Measurements from ENCODE around the gene ZNF385B. TPM values are rescaled to one million over a fixed set of nuclear protein-coding genes. Genes with fewer than 3 reads are reported as not detected.
"Not testable (repeated sequence)": the region's sequence is repeated elsewhere in the genome, so short reads cannot be mapped to it uniquely, and the experiment has no call there.

Gene ZNF385B
- total RNA-seq, 1 donor from 2014 or later, result 0.51 TPM

DNA sequence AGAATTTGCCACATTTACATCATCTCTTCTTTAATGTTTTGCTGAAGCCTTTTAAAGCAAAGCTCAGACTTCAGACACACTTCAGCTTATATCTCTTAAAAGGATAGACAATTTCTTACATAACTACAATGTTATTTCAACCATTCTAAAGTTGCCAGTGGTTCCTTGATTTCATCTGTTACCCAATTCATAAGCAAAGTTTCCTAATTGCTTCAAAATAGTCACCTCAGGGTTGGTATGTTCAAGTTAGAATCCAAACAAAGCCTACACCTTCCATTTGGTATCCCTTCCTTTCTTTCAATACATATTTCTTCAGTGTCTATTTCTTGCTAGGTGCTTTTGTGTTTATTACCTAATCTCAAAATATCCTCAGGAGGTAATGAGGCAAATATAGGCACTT is 60.6 kb downstream of the ZNF385B start:
- no peak for DNase-seq

- peak; percentile 22 for DNase-seq
Measured at GRCh38 chr2:179796213-179797007, 65.0 kb downstream of the ZNF385B start.

- DNase-seq, result no peak
Measured at GRCh38 chr2:179793902-179794301, 67.5 kb downstream of the ZNF385B start.

DNA sequence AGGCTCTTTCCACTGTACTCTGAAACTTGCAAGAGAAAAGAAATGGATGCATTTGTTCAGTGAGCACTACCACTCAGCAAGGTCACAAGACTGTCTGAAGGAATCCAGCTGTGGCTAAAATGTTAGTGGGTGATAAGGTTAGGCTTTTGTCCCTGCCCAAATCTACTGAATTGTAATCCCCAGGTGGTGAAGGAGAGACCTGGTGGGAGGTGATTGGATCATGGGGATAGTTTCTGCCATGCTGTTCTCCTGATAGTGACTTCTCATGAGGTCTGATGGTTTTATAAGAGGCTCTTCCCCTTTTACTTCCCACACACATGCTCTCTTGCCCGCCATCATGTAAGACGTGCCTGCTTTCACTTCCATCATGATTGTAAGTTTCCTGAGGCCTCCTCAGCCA is 68.2 kb downstream of the ZNF385B start:
- no peak for DNase-seq

- DNase-seq, result peak; percentile 21
Measured at GRCh38 chr2:179790235-179791217, 70.9 kb downstream of the ZNF385B start.

- no peak for DNase-seq
Measured at GRCh38 chr2:179788104-179788503, 73.3 kb downstream of the ZNF385B start.

- no peak for DNase-seq
Measured at GRCh38 chr2:179787601-179788000, 73.8 kb downstream of the ZNF385B start.

GRCh38 chr2:179785902-179786301 is 75.5 kb downstream of the ZNF385B start:
- DNase-seq, result no peak

- not testable (repeated sequence) for DNase-seq
Measured at GRCh38 chr2:179782346-179782745, 79.1 kb downstream of the ZNF385B start.

- DNase-seq, result no peak
Measured at GRCh38 chr2:179773986-179774385, 87.4 kb downstream of the ZNF385B start.

- no peak for DNase-seq
Measured at GRCh38 chr2:179772346-179772745, 89.1 kb downstream of the ZNF385B start.

GRCh38 chr2:179771791-179772190 is 89.6 kb downstream of the ZNF385B start:
- DNase-seq, result no peak

- DNase-seq, result no peak
Measured at GRCh38 chr2:179770029-179770428, 91.4 kb downstream of the ZNF385B start.

GRCh38 chr2:179769323-179769722 is 92.1 kb downstream of the ZNF385B start:
- DNase-seq, result no peak

DNA sequence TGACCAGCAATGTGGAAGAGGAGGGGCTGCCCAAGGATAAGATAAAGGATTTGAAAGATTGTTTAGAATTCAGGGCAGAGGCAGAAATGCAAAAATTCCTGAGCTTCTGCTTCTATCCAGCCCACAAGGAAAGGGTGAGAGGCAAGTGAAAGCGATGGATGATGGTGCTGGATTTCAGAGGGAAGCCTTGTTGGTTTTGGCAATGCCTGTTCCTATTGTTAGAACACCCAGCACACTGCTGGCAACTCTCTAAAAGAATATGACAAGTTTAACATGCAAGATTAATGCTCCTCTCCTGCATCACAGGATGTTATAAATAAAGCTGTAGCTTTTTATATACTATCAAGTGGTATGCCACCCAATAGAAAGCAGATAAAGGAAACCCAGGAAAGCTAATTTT is 92.6 kb downstream of the ZNF385B start:
- DNase-seq, result peak; percentile 26

GRCh38 chr2:179765666-179766065 is 95.7 kb downstream of the ZNF385B start:
- DNase-seq, result no peak

GRCh38 chr2:179764710-179765109 is 96.7 kb downstream of the ZNF385B start:
- DNase-seq, result no peak

GRCh38 chr2:179758636-179759035 is 102.8 kb downstream of the ZNF385B start:
- no peak for DNase-seq

GRCh38 chr2:179751163-179751809 is 110.1 kb downstream of the ZNF385B start:
- peak; percentile 37 for DNase-seq

GRCh38 chr2:179749210-179749609 is 112.2 kb downstream of the ZNF385B start:
- peak; percentile 47 for DNase-seq

DNA sequence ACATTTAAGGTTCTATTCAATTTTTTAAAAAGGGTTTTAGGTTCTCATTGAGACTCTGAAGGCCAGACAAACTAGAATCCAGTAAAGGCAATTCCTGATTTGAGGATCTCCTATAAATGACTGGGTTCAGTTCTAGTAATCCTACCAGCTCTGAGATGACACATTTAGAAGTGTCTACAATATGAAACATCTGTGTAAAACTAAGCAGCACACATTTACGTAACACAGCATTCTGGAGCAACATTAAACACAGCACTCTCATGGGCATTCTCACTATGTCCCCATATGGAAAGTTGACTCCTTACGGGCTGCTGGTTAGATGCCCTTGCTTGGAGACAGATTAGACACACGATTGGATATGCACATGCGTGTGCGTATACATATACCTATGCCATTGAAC is 114.4 kb downstream of the ZNF385B start:
- no peak for DNase-seq

GRCh38 chr2:179745635-179746256 is 115.7 kb downstream of the ZNF385B start:
- DNase-seq, result peak; percentile 20
